ENCODE measurements around the gene ITSN1. TPM values are rescaled to one million over a fixed set of nuclear protein-coding genes. Genes with fewer than 3 reads are reported as not detected.

ITSN1 gene
- total and polyA plus RNA-seq, 2 donors = 44.4 to 81.7 TPM

DNA sequence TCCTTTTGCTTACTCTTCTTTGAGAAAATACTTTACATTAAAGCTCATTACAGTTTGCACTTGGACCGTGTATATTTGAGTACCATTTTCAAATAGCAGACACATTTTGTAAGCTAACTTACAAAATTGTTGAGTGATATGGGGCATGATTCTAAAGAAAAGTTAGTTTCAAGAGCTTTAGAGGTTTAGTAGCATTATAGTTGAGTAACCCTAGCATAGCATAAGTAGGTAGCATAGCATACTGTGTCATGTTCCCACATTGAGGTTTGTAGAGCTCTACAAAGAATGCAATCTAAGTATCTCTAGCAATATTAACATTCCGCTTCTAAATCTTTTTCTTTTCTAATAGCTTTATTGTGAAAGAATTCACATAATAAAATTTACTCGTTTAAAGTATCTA is 92.0 kb downstream of the ITSN1 start:
- Histone ChIP-seq H3K4me1 (ENCODE audit: insufficient read depth) (no peaks in the 10 kb centered on the region), H3K4me3 (ENCODE audit: low read depth, low read length) (no peak overlapping the region), H3K36me3 (ENCODE audit: insufficient read depth) (peaks cover 2% of the 10 kb centered on the region), H3K27ac (ENCODE audit: low read depth) (no peak overlapping the region)
- DNase-seq (ENCODE audit: extremely low spot score) = no peak
- 66% methylated on average over 3 of the region's 3 CpGs for WGBS

DNA sequence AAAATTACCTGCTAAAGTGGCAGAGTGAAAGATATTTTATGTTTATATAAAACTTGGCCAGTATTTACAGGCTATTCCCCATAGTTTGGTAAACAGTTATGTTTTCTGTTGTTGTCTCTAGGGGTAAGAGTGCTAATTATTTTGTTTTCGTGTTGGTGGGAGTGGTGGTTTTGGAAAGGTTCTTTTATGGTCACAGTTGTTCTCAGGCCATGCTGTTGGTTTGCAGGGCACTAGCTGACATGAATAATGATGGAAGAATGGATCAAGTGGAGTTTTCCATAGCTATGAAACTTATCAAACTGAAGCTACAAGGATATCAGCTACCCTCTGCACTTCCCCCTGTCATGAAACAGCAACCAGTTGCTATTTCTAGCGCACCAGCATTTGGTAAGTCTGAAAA is 92.5 kb downstream of the ITSN1 start:
- WGBS = 78% methylated on average over 2 of the region's 2 CpGs
- Histone ChIP-seq H3K36me3 (ENCODE audit: insufficient read depth) (peaks cover 2% of the 10 kb centered on the region), H3K4me1 (ENCODE audit: insufficient read depth) (no peaks in the 10 kb centered on the region), H3K4me3 (ENCODE audit: low read depth, low read length) (no peak overlapping the region), H3K27ac (ENCODE audit: low read depth) (peak overlapping the region; percentile 2)
- DNase-seq (ENCODE audit: extremely low spot score) = no peak

DNA sequence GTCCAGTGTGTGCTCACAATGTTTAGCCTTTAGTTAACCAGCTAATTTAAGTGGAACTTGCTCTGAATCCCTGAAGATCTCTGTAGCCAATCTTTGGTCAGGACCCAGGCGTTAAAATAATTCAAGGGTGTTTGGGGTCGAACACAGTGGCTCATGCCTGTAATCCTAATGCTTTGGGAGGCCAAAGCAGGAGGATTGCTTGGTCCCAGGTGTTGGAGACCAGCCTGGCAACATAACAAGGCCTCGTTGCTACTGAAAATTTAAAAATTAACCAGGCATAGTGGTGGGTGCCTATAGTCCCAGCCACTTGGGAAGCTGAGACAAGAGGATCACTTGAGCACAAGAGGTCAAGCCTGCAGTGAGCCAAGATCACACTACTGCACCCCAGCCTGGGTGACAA is 94.3 kb downstream of the ITSN1 start:
- peaks cover 2% of the 10 kb centered on the region for H3K36me3 ChIP-seq (ENCODE audit: insufficient read depth)
- WGBS = 92% methylated on average over 3 of the region's 3 CpGs
- H3K4me1 ChIP-seq (ENCODE audit: insufficient read depth) = no peaks in the 10 kb centered on the region
- H3K4me3 ChIP-seq (ENCODE audit: low read depth, low read length) = no peak overlapping the region
- no peak for DNase-seq (ENCODE audit: extremely low spot score)
- H3K27ac ChIP-seq (ENCODE audit: low read depth) = no peak overlapping the region

DNA sequence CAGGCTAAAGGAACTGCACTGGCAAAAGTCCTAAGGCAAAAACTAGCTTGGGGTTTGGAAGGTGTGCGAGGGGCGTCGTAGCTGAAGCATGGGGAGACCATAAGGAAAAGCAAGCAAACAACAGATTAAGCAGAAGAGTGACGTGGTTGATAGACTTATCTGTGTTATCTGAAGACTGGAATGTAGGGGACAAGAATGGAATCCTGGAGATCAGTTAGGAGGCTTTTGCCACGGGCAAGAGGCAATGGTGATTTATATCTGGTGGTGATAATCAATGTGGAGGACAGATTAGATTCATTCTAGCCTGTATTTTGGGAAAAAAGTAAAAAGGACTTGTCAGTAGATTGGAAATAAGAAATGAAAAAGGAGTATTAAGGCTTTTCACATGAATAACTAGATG is 97.4 kb downstream of the ITSN1 start:
- no peak for DNase-seq (ENCODE audit: extremely low spot score)
- Histone ChIP-seq H3K4me3 (ENCODE audit: low read depth, low read length) (no peak overlapping the region), H3K36me3 (ENCODE audit: insufficient read depth) (peaks cover 2% of the 10 kb centered on the region), H3K4me1 (ENCODE audit: insufficient read depth) (no peaks in the 10 kb centered on the region), H3K27ac (ENCODE audit: low read depth) (no peak overlapping the region)
- WGBS = 84% methylated on average over 5 of the region's 5 CpGs

DNA sequence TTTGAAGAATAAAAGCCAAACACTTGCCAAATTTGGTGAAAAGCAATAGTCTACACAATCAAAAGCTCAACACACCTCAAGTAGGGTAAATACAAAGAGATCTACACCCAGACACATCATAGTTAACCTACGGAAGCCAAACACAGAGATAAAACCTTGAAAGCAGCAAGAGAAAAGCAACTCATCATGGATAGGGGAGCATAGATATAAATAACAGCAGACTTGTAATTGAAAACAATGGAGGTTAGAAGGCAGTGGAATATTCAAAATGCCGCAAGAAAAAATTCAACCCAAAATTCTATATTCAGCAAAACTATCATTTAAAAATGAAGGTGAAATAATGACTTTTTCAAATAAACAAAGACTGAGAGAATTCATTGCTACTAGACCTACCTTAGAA is 105.1 kb downstream of the ITSN1 start:
- H3K4me1 ChIP-seq (ENCODE audit: insufficient read depth) = no peaks in the 10 kb centered on the region
- no peak overlapping the region for H3K27ac ChIP-seq (ENCODE audit: low read depth)
- WGBS = 97% methylated on average over 2 of the region's 2 CpGs
- H3K4me3 ChIP-seq (ENCODE audit: low read depth, low read length) = no peak overlapping the region
- DNase-seq (ENCODE audit: extremely low spot score) = no peak
- no peaks in the 10 kb centered on the region for H3K36me3 ChIP-seq (ENCODE audit: insufficient read depth)

DNA sequence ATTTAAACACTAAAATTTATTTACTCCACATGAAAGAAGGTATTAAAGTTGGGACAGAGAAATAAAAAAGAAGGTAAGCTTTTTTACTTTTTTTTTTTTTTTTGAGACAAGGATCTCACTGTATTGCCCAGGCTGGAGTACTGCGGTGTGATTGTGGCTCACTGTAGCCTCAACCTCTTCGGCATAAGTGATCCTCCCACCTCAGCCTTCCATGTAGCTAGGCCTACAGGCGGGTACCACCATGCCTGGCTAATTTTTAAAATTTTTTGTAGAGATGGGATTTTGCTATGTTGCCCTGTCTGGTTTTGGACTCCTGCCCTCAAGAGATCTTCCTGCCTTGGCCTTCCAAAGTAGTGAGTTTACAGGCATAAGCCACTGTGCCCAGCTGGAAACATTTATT is 106.6 kb downstream of the ITSN1 start:
- WGBS = 96% methylated on average over 3 of the region's 3 CpGs
- Histone ChIP-seq H3K27ac (ENCODE audit: low read depth) (no peak overlapping the region), H3K4me1 (ENCODE audit: insufficient read depth) (no peaks in the 10 kb centered on the region), H3K4me3 (ENCODE audit: low read depth, low read length) (no peak overlapping the region), H3K36me3 (ENCODE audit: insufficient read depth) (no peaks in the 10 kb centered on the region)
- no peak for DNase-seq (ENCODE audit: extremely low spot score)

DNA sequence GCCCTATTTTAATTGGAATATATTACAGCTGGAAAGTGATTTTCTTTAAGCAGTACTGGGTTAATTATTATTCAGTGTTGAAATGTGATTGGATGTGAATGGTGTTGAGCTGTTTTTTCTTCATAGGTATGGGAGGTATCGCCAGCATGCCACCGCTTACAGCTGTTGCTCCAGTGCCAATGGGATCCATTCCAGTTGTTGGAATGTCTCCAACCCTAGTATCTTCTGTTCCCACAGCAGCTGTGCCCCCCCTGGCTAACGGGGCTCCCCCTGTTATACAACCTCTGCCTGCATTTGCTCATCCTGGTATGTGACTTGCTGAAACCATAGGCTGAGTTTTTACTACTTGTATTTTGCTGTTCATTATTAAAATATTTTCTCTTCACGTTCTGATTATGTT is 107.7 kb downstream of the ITSN1 start:
- Histone ChIP-seq H3K36me3 (ENCODE audit: insufficient read depth) (no peaks in the 10 kb centered on the region), H3K27ac (ENCODE audit: low read depth) (no peak overlapping the region), H3K4me1 (ENCODE audit: insufficient read depth) (no peaks in the 10 kb centered on the region), H3K4me3 (ENCODE audit: low read depth, low read length) (no peak overlapping the region)
- no peak for DNase-seq (ENCODE audit: extremely low spot score)
- WGBS = 46% methylated on average over 4 of the region's 4 CpGs

DNA sequence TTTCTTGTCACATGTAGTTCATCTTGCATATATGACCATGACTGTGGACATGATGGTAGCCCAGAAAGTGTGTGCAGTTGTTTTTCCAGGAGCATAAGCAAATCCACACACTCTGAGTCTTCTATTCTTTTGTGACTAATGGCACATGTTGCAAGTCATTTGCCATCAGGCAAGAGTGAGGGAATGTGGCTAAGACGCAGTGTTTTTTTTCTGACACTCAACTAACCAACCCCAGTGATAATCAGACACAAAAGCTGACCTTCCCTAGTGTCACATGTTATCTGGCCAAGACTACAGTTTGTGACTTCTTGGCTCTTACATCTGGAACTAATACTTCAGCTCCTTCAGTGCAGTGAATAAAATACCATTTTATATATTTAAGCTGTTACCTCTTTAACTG is 108.8 kb downstream of the ITSN1 start:
- 57% methylated on average over 1 of the region's 1 CpG for WGBS
- DNase-seq (ENCODE audit: extremely low spot score) = no peak
- Histone ChIP-seq H3K4me3 (ENCODE audit: low read depth, low read length) (no peak overlapping the region), H3K4me1 (ENCODE audit: insufficient read depth) (no peaks in the 10 kb centered on the region), H3K27ac (ENCODE audit: low read depth) (no peak overlapping the region), H3K36me3 (ENCODE audit: insufficient read depth) (no peaks in the 10 kb centered on the region)

DNA sequence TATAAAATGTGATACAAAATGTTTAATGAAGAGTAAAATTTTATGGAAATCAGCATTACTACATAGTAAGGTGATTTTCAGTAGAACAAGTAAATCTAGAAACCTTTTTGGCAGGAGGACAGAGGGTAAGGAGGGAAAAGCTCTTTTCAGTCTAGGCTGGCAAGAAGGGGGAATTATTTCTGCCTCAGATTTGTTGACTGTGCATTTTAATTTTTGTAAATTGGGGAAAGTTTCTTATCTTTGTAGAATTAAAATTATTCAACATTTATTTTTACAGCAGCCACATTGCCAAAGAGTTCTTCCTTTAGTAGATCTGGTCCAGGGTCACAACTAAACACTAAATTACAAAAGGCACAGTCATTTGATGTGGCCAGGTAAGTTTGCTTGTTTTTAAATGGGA is 109.2 kb downstream of the ITSN1 start:
- Histone ChIP-seq H3K36me3 (ENCODE audit: insufficient read depth) (no peaks in the 10 kb centered on the region), H3K4me1 (ENCODE audit: insufficient read depth) (no peaks in the 10 kb centered on the region), H3K4me3 (ENCODE audit: low read depth, low read length) (no peak overlapping the region), H3K27ac (ENCODE audit: low read depth) (no peak overlapping the region)
- DNase-seq (ENCODE audit: extremely low spot score) = no peak

DNA sequence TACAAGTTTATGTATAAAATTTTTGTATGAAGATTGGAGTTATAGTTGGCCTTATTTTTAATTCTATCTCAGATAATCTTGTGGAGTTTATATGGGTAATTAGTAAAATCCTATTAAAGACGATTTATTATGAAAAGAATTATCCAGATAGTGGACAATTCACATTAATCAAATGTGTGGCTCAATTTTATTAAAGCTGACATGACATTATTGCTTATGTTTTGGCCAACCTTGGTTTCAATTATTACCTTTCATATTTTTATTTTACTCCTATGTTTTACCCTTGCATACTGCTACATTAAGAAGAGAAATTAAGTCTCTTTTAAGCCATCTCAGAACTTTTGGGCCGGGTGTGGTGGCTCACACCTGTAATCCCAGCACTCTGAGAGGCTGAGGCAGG is 110.0 kb downstream of the ITSN1 start:
- H3K4me1 ChIP-seq (ENCODE audit: insufficient read depth) = no peaks in the 10 kb centered on the region
- 78% methylated on average over 2 of the region's 2 CpGs for WGBS
- H3K36me3 ChIP-seq (ENCODE audit: insufficient read depth) = no peaks in the 10 kb centered on the region
- H3K4me3 ChIP-seq (ENCODE audit: low read depth, low read length) = no peak overlapping the region
- H3K27ac ChIP-seq (ENCODE audit: low read depth) = no peak overlapping the region
- DNase-seq (ENCODE audit: extremely low spot score) = no peak

DNA sequence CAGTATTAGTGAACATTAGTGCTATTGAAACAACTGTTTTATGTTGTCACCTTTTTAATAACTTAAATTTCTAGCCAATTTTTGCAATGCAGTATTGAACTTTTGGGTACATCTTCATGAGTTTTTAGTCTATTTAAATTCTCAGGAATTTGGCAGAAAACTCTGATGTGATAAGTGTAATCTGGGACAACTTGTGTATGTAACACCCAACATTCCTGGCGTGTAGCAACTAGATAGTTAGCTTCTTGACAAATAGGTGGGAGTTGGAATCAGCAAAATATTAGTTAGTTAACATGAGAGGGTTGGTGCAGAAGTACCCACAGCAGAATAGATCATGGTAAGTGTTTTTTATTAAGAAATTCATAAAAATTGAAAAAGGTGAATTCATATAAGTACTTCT is 111.6 kb downstream of the ITSN1 start:
- DNase-seq (ENCODE audit: extremely low spot score) = no peak
- H3K4me3 ChIP-seq (ENCODE audit: low read depth, low read length) = no peak overlapping the region
- H3K27ac ChIP-seq (ENCODE audit: low read depth) = no peak overlapping the region
- WGBS = 80% methylated on average over 1 of the region's 1 CpG
- no peaks in the 10 kb centered on the region for H3K36me3 ChIP-seq (ENCODE audit: insufficient read depth)
- H3K4me1 ChIP-seq (ENCODE audit: insufficient read depth) = no peaks in the 10 kb centered on the region

DNA sequence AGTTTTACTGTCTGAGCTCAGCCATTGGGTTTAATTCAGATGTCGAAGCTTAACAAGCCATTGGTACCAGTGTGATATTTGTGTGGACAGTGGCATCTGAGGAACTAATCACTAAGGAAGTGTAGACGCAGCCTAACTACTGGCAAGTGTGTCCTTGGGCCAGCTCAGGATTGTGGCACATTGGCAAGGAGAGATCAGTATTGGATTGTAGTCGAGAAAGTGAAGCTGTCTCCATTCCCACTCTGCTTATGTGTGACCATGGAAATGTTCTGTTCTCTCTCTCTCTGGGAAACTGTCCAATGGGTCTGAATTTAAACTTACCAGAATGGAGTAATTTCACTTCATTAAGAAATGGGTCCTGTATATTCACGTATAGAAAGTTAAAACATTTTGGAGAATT is 112.2 kb downstream of the ITSN1 start:
- Histone ChIP-seq H3K36me3 (ENCODE audit: insufficient read depth) (no peaks in the 10 kb centered on the region), H3K27ac (ENCODE audit: low read depth) (no peak overlapping the region), H3K4me3 (ENCODE audit: low read depth, low read length) (no peak overlapping the region), H3K4me1 (ENCODE audit: insufficient read depth) (no peaks in the 10 kb centered on the region)
- DNase-seq (ENCODE audit: extremely low spot score) = no peak
- 56% methylated on average over 4 of the region's 4 CpGs for WGBS

DNA sequence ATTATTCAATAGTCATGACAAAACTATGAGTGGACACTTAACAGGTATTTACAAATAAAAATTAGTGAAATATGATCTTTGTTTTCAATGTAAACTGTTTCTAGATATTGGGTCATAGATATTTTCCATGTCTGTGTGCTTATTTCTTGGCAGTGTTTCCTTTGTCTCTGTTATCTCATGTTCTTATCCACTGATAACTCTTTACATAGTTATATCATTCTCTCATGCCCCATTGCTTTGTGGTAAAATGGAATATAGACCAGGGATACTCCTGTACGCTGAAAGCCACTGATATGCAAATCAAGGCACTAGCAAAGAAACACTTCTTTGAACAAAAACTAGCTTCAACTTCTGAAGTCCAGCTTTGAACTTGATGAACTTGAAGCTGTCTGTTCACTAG is 113.1 kb downstream of the ITSN1 start:
- H3K4me1 ChIP-seq (ENCODE audit: insufficient read depth) = no peaks in the 10 kb centered on the region
- DNase-seq (ENCODE audit: extremely low spot score) = no peak
- no peaks in the 10 kb centered on the region for H3K36me3 ChIP-seq (ENCODE audit: insufficient read depth)
- no peak overlapping the region for H3K27ac ChIP-seq (ENCODE audit: low read depth)
- WGBS = 75% methylated on average over 1 of the region's 1 CpG
- no peak overlapping the region for H3K4me3 ChIP-seq (ENCODE audit: low read depth, low read length)

DNA sequence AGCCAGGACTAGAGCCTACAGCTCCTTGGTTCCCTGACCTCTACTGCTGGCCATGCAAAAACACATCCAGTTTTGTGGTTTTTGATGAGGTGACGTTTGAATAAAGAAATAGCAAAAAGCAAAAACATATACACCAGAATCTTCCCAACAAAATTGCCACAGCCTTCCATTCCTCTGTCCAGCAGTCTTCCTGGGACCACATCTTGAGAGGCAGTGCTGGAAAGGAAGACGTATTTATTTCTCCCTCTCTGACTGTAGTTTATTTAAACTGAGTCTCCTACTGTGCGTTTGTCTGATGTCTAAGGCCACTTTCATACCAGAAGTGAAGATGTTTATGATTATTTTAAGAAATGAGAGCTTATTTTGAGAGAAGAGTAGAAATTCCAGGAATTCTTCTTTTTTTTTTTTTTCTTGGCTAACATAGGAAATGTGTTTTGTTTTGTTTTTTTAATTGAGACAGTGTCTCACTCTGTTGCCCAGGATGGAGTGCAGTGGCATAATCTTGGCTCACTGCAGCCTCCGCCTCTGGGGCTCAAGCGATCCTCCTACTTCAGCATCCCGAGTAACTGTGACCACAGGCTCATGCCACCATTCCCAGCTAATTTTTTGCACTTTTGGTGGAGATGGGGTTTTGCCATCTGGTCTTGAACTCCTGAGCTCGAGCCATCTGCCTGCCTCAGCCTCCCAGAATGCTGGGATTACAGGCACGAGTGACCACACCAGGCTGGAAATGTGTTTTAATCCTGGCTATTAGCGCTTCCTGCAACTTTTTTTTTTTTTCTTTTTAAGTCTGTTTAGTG is 118.5 kb downstream of the ITSN1 start:
- no peaks in the 10 kb centered on the region for H3K4me1 ChIP-seq (ENCODE audit: insufficient read depth)
- no peak overlapping the region for H3K4me3 ChIP-seq (ENCODE audit: low read depth, low read length)
- 41% methylated on average over 9 of the region's 9 CpGs for WGBS
- H3K27ac ChIP-seq (ENCODE audit: low read depth) = peak overlapping the region; percentile 5
- DNase-seq (ENCODE audit: extremely low spot score) = no peak
- no peaks in the 10 kb centered on the region for H3K36me3 ChIP-seq (ENCODE audit: insufficient read depth)
